Endothelial cell of umbilical vein (primary cell): Measurements from ENCODE around the gene GZMM. TPM values are rescaled to one million over a fixed set of nuclear protein-coding genes. Genes with fewer than 3 reads are reported as not detected.

Experiments used
- BruUV-seq: library from RNA; stranded (reverse); fragments of 400-500 nt; replicated peaks from 2 replicates; lab custom pipeline; 2021; lab: Mats Ljungman, UMichigan
- CTCF ChIA-PET: fragments of 300-600, 350-600 bp; sonication (Branson Sonifier 250); formaldehyde crosslinking; loops from one replicate; lab custom pipeline; 2021; ENCODE audit warnings: antibody characterized with exemption, inconsistent platforms; lab: Charles Lee
- POLR2A ChIA-PET: fragments of 300-600, 350-600 bp; sonication (Branson Sonifier 250); formaldehyde crosslinking; loops from one replicate; lab custom pipeline; 2021; ENCODE audit warnings: antibody characterized with exemption, inconsistent platforms; lab: Charles Lee
- DNase-seq: peaks from one replicate; pipeline ENCODE4 v3.0.0-alpha.2; 2011; ENCODE audit warnings: low read depth, low spot score
- FAIRE-seq: peaks from 2 replicates; lab custom pipeline; 2011; peaks lifted over from hg19 to GRCh38; lab: Jason Lieb, UNC
- H2AFZ ChIP-seq: 2 replicates; pipeline ENCODE4 v1.6.0; 2012; ENCODE audit warnings: low read depth, low read length, control low read depth, inconsistent platforms
- H3K27ac ChIP-seq: 2 replicates; pipeline ENCODE4 v1.5.1; 2011; ENCODE audit warnings: low read depth, mild to moderate bottlenecking, control low read depth, low read length, moderate library complexity; ENCODE audit not compliant: insufficient read depth
- H3K27me3 ChIP-seq, 2 experiments: 2 replicates each; pipeline versions ENCODE4 v1.6.0 to v1.6.1; 2011; ENCODE audit warnings: low read length in 2 of 2, mixed read lengths in 1 of 2; ENCODE audit not compliant: control insufficient read depth in 2 of 2, insufficient read depth in 2 of 2
- H3K36me3 ChIP-seq, 2 experiments: 2 replicates in 1 of 2; 3 replicates in 1 of 2; pipeline ENCODE4 v1.5.1; 2011; ENCODE audit warnings: low read length in 2 of 2, mild to moderate bottlenecking in 1 of 2, moderate library complexity in 1 of 2; ENCODE audit not compliant: control insufficient read depth in 2 of 2, insufficient read depth in 2 of 2; ENCODE audit errors: extremely low read depth in 1 of 2
- H3K4me1 ChIP-seq: 3 replicates; pipeline ENCODE4 v1.5.1; 2011; ENCODE audit warnings: mild to moderate bottlenecking, low read length; ENCODE audit not compliant: control insufficient read depth, insufficient read depth; ENCODE audit errors: extremely low read depth
- H3K4me2 ChIP-seq: 2 replicates; pipeline ENCODE4 v1.6.1; 2011; ENCODE audit warnings: low read length, control low read depth, mixed read lengths; ENCODE audit not compliant: insufficient read depth
- H3K4me3 ChIP-seq, 3 experiments: fragments of 200-600 bp in 1 of 3; sonication (generic), shearing (Covaris generic) in 1 of 3; replicated peaks in 1 of 3; 2 replicates each; pipeline ENCODE4 v1.5.1; 2011 to 2016; ENCODE audit warnings: control low read depth in 3 of 3, low read length in 3 of 3, mild to moderate bottlenecking in 2 of 3, inconsistent platforms in 1 of 3, low read depth in 1 of 3, moderate library complexity in 1 of 3; ENCODE audit not compliant: insufficient read depth in 1 of 3
- H3K79me2 ChIP-seq: 2 replicates; pipeline ENCODE4 v1.6.0; 2012; ENCODE audit warnings: low read length, inconsistent platforms; ENCODE audit not compliant: control insufficient read depth, insufficient read depth
- H3K9ac ChIP-seq: replicated peaks from 2 replicates; pipeline ENCODE3; 2011; ENCODE audit warnings: low read length, control low read depth; ENCODE audit not compliant: insufficient read depth; ENCODE audit errors: extremely low read depth
- H3K9me1 ChIP-seq: replicated peaks from 3 replicates; pipeline ENCODE4 v1.6.0; 2011; ENCODE audit warnings: mild to moderate bottlenecking, low read length; ENCODE audit not compliant: control insufficient read depth, insufficient read depth; ENCODE audit errors: extremely low read depth
- H3K9me3 ChIP-seq: replicated peaks from 2 replicates; pipeline ENCODE4 v1.5.1; 2012; ENCODE audit warnings: low read length, inconsistent platforms; ENCODE audit not compliant: control insufficient read depth, insufficient read depth
- H4K20me1 ChIP-seq: replicated peaks from 2 replicates; pipeline ENCODE3; 2011; ENCODE audit warnings: mild to moderate bottlenecking, low read length; ENCODE audit not compliant: control insufficient read depth, insufficient read depth; ENCODE audit errors: extremely low read depth
- CTCF ChIP-seq, 2 donors: IDR thresholded peaks; 1 replicate in 1 of 2; 2 replicates in 1 of 2; pipeline ENCODE4 v1.5.1; 2011; ENCODE audit warnings: low read length in 2 of 2, mild to moderate bottlenecking in 2 of 2, moderate library complexity in 2 of 2, control low read depth in 1 of 2, inconsistent platforms in 1 of 2, low read depth in 1 of 2; ENCODE audit not compliant: insufficient read depth in 1 of 2; ENCODE audit errors: extremely low read depth in 1 of 2
- EZH2 ChIP-seq: IDR thresholded peaks from 2 replicates; pipeline ENCODE4 v1.6.1; 2012; ENCODE audit warnings: borderline replicate concordance, low read depth, mild to moderate bottlenecking, moderate library complexity, low read length, inconsistent platforms; ENCODE audit not compliant: severe bottlenecking
- FOS ChIP-seq: IDR thresholded peaks from 2 replicates; pipeline ENCODE4 v1.6.1; 2011; ENCODE audit warnings: mild to moderate bottlenecking, low read length, moderate library complexity, borderline replicate concordance; ENCODE audit not compliant: insufficient read depth
- GATA2 ChIP-seq: IDR thresholded peaks from 2 replicates; pipeline ENCODE4 v1.7.0; 2011; ENCODE audit warnings: low read depth, mild to moderate bottlenecking, moderate library complexity, mixed read lengths, low read length; ENCODE audit not compliant: insufficient read length, insufficient read depth
- JUN ChIP-seq: IDR thresholded peaks from 2 replicates; pipeline ENCODE4 v1.6.1; 2011; ENCODE audit warnings: borderline replicate concordance, low read depth; ENCODE audit not compliant: insufficient read length, insufficient read depth
- MAX ChIP-seq: IDR thresholded peaks from 2 replicates; pipeline ENCODE4 v1.6.1; 2011; ENCODE audit not compliant: insufficient read depth, insufficient read length
- MYC ChIP-seq: IDR thresholded peaks from one replicate; pipeline ENCODE4 v1.6.1; 2011; ENCODE audit warnings: mild to moderate bottlenecking, low read depth, low read length
- POLR2A ChIP-seq: IDR thresholded peaks from 2 replicates; pipeline ENCODE4 v1.6.1; 2012; ENCODE audit warnings: low read depth, mild to moderate bottlenecking, control low read depth, low read length
- POLR2AphosphoS5 ChIP-seq: IDR thresholded peaks from 2 replicates; pipeline ENCODE4 v1.6.1; 2012; ENCODE audit warnings: low read depth, mild to moderate bottlenecking, control low read depth, low read length, moderate library complexity; ENCODE audit not compliant: insufficient read depth
- dilution Hi-C: fragments of 300-500 bp; cut with MboI; formaldehyde crosslinking; loops from one replicate; pipeline ENCODE4 v1.15.0; 2019; ENCODE audit warnings: low sequenced_read_pairs; ENCODE audit not compliant: extremely low pct_ligation_motif_present
- intact Hi-C: fragments of 100-400 bp; cut with micrococcal nuclease; formaldehyde crosslinking; loops from one replicate; pipeline ENCODE4 v1.10.0; 2022
- polyA plus RNA-seq, 4 experiments: library from polyadenylated mRNA; depleted of rRNA in 3 of 4; stranded (reverse) in 3 of 4; unstranded in 1 of 4; fragments of >200 nt; gene quantifications; 2 replicates each; pipeline versions ENCODE4 v1.2.1 to v1.2.3, GENCODE V29; 2011 to 2012; ENCODE audit warnings: missing spikeins in 1 of 4
- total RNA-seq: library from RNA; stranded (reverse); gene quantifications from 2 replicates; pipeline ENCODE4 v1.2.3, GENCODE V29; 2021

GZMM gene
- total and polyA plus RNA-seq, 2 donors (not counting 3 experiments of a cell fraction or from before 2014, with no cell fraction given), result not detected

- DNase-seq (no peak), FAIRE-seq (no peak)
- Histone ChIP-seq H4K20me1 (no peaks in the 10 kb centered on the region), H3K4me3 (no peak overlapping the region), H3K79me2 (no peaks in the 10 kb centered on the region), H3K9me3 (no peaks in the 10 kb centered on the region), H3K36me3 (no peaks in the 10 kb centered on the region), H3K4me2 (no peak overlapping the region), H3K27me3 (no peaks in the 10 kb centered on the region), H3K9me1 (no peaks in the 10 kb centered on the region), H3K9ac (no peak overlapping the region), H2AFZ (no peak overlapping the region), H3K4me1 (peaks cover 8% of the 10 kb centered on the region), H3K27ac (no peak overlapping the region)
- no TSS peak for BruUV-seq
- ChIA-PET POLR2A (no interaction called here), CTCF (no interaction called here)
- dilution Hi-C loops (no loop called here), intact Hi-C loops (no loop called here)
- TF ChIP-seq EZH2, result no peak
- TF ChIP-seq MYC, result no peak
- TF ChIP-seq GATA2, result no peak
- no peak for TF ChIP-seq MAX
- no peak for TF ChIP-seq CTCF (IDR thresholded peaks at IDR 0.05; ENCODE audit: extremely low read depth in 1 of 2, insufficient read depth in 1 of 2, low read depth in 1 of 2, low read length in 2 of 2)
- TF ChIP-seq FOS, result no peak
- TF ChIP-seq POLR2AphosphoS5, result no peak
- no peak for TF ChIP-seq JUN
- no peak for TF ChIP-seq POLR2A
Observed at GRCh38 chr19:566844-567243, 23.0 kb downstream of the GZMM start.
